Tibial nerve (tissue), 4 donors: ENCODE measurements around the gene RNF167. TPM values are rescaled to one million over a fixed set of nuclear protein-coding genes. Genes with fewer than 3 reads are reported as not detected.
A peak's percentile ranks its signal among the peaks of the same experiment; 100 is the strongest.
"Not testable (repeated sequence)": the region's sequence is repeated elsewhere in the genome, so short reads cannot be mapped to it uniquely, and the experiment has no call there.

Source experiments
- DNase-seq, 2 donors: peaks; one replicate each; pipeline ENCODE4 v3.0.0-alpha.2; 2019; ENCODE audit warnings: low spot score in 2 of 2
- H3K27ac ChIP-seq, 4 donors: fragments of 200-600 bp; sonication (generic) in 3 of 4; one replicate each; pipeline ENCODE4 v1.5.1; 2017 to 2019; ENCODE audit warnings: mild to moderate bottlenecking in 1 of 4
- H3K27me3 ChIP-seq, 2 donors: fragments of 200-600 bp; sonication (generic) in 1 of 2; one replicate each; pipeline versions ENCODE4 v1.5.1 to v1.6.0; 2017 to 2019
- H3K36me3 ChIP-seq, 3 donors: fragments of 200-600 bp; sonication (generic); one replicate each; pipeline ENCODE4 v1.5.1; 2018 to 2019
- H3K4me1 ChIP-seq, 4 donors: fragments of 200-600 bp; sonication (generic) in 3 of 4; one replicate each; pipeline ENCODE4 v1.5.1; 2017 to 2019
- H3K4me3 ChIP-seq, 4 donors: fragments of 200-600 bp; sonication (generic) in 3 of 4; one replicate each; pipeline ENCODE4 v1.5.1; 2017 to 2019; ENCODE audit warnings: mild to moderate bottlenecking in 1 of 4, moderate library complexity in 1 of 4
- H3K9me3 ChIP-seq, 4 donors: fragments of 200-600 bp; sonication (generic) in 3 of 4; one replicate each; pipeline ENCODE4 v1.5.1; 2017 to 2019
- CTCF ChIP-seq, 5 experiments: fragments of 200-600 bp in 3 of 5; fragments of 450-650 bp in 2 of 5; sonication (generic) in 3 of 5; IDR thresholded peaks; one replicate each; pipeline ENCODE4 v1.5.1; 2016 to 2019; ENCODE audit warnings: antibody characterized with exemption in 5 of 5, mild to moderate bottlenecking in 3 of 5, moderate library complexity in 2 of 5
- EP300 ChIP-seq, 2 donors: sonication (generic); formaldehyde crosslinking; IDR thresholded peaks; one replicate each; pipeline ENCODE4 v1.6.1; 2017; ENCODE audit warnings: antibody characterized with exemption in 2 of 2, mild to moderate bottlenecking in 1 of 2
- POLR2A ChIP-seq, 2 donors: fragments of 450-650 bp; IDR thresholded peaks; one replicate each; pipeline ENCODE4 v1.6.1; 2017; ENCODE audit warnings: antibody characterized with exemption in 2 of 2, mild to moderate bottlenecking in 2 of 2, moderate library complexity in 2 of 2
- WGBS, 2 donors: methylation state at CpG; one replicate each; pipeline ENCODE4 v1.1.5; 2018; 5-methylcytosine and 5-hydroxymethylcytosine counted together
- total RNA-seq, 4 donors: library from RNA; depleted of rRNA; stranded (reverse); fragments of >200 nt; gene quantifications; one replicate each; pipeline ENCODE4 v1.1.0, GENCODE V29; 2016

RNF167 gene
- total RNA-seq, 4 donors from 2014 or later = 45.0 to 55.0 (median 51.4) TPM

GRCh38 chr17:4903051-4903818 lies 36.8 kb upstream of the RNF167 start, which contains the start of gene CHRNE:
Gene CHRNE (minus strand): TSS chr17:4903098. CDS start chr17:4903063, 35 bp downstream.
- peak within 1 kb of the TSS in 2 of 4 donors; percentile 7 to 54 for H3K4me3 ChIP-seq
- peak; percentile 80 to 96 for DNase-seq
- H3K27ac ChIP-seq = peak within 1 kb of the TSS; percentile 10 to 75 (median 46)

GRCh38 chr17:4906642-4907041 lies 33.4 kb upstream of the RNF167 start:
- H3K9me3 ChIP-seq, DNase-seq, H3K27ac ChIP-seq, H3K36me3 ChIP-seq, H3K4me3 ChIP-seq, H3K27me3 ChIP-seq: not testable (repeated sequence)
- peaks cover 0 to 36% (median 16%) of the 10 kb centered on the region in 4 donors for H3K4me1 ChIP-seq

More at GRCh38 chr17:4903051-4903818, 36.8 kb upstream of the RNF167 start, which contains the start of gene CHRNE:
- 18 to 26% methylated on average over 10 of the region's 10 CpGs for WGBS, 2 donors
- Histone ChIP-seq H3K36me3 (no peaks in the 10 kb centered on the region), H3K4me1 (peaks cover 0 to 54% (median 22%) of the 10 kb centered on the region in 4 donors), H3K9me3 (no peaks in the 10 kb centered on the region), H3K27me3 (peaks cover 0 to 19% of the 10 kb centered on the region in 2 donors)
- TF ChIP-seq EP300 (IDR thresholded peaks at IDR 0.05) = peak in 1 of 2 donors; percentile 11
- peak; percentile 72 to 83 (median 76) for TF ChIP-seq CTCF (IDR thresholded peaks at IDR 0.05)
- TF ChIP-seq POLR2A (IDR thresholded peaks at IDR 0.05) = no peak

GRCh38 chr17:4908301-4908700 lies 31.8 kb upstream of the RNF167 start:
- H3K27me3 ChIP-seq = peaks cover 0 to 4% of the 10 kb centered on the region in 2 donors
- H3K36me3 ChIP-seq = no peaks in the 10 kb centered on the region
- TF ChIP-seq EP300 (IDR thresholded peaks at IDR 0.05) (no peak), CTCF (IDR thresholded peaks at IDR 0.05) (no peak), POLR2A (IDR thresholded peaks at IDR 0.05) (no peak)
- peaks cover 0 to 22% (median 9%) of the 10 kb centered on the region in 4 donors for H3K4me1 ChIP-seq
- H3K9me3 ChIP-seq = no peaks in the 10 kb centered on the region
- no peak for DNase-seq
- H3K27ac ChIP-seq = peak overlapping the region in 2 of 4 donors; percentile 22 to 56
- 35 to 50% methylated on average over 8 to 10 of the region's 10 CpGs for WGBS, 2 donors
- no peak overlapping the region for H3K4me3 ChIP-seq

DNA sequence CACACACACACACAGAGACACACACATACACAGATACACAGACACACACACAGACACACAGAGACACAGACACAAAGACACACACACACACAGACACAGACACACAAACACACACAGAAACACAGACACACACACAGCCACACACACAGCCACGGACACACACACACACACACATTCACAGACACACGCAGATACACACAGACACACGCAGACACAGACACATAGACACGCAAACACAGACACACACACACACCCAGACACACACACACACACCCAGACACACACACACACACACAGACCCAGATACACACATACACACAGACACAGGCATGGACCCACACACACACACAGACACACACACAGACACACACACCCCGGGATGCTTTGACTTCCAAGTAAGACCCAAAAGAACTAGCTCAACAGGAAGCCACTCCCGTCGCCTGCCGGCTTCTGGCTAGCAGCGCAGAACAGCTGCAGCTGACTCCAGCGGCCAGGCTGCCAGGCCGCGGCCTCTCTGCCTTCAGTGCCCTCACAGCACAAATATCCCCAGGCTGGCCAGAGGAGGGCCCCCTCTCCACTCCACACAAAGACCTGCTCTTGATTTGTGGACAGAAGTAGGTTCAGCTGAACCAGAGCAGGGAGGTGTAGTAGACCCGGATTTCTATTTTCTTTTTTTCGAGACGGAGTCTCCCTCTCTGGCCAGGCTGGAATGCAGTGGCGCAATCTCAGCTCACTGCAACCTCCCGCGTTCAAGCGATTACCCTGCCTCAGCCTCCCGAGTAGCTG lies 31.2 kb upstream of the RNF167 start:
- Histone ChIP-seq H3K9me3 (no peaks in the 10 kb centered on the region), H3K4me3 (no peak overlapping the region), H3K4me1 (peaks cover 0 to 17% (median 8%) of the 10 kb centered on the region in 4 donors), H3K36me3 (no peaks in the 10 kb centered on the region), H3K27ac (peak overlapping the region in 2 of 4 donors; percentile 56 to 70), H3K27me3 (peaks cover 0 to 4% of the 10 kb centered on the region in 2 donors)
- TF ChIP-seq CTCF (IDR thresholded peaks at IDR 0.05) (peak; percentile 76 to 91 (median 84)), EP300 (IDR thresholded peaks at IDR 0.05) (peak in 1 of 2 donors; percentile 51), POLR2A (IDR thresholded peaks at IDR 0.05) (no peak)
- DNase-seq = peak; percentile 83 to 86
- WGBS, 2 donors = 19 to 23% methylated on average over 18 to 20 of the region's 20 CpGs

DNA sequence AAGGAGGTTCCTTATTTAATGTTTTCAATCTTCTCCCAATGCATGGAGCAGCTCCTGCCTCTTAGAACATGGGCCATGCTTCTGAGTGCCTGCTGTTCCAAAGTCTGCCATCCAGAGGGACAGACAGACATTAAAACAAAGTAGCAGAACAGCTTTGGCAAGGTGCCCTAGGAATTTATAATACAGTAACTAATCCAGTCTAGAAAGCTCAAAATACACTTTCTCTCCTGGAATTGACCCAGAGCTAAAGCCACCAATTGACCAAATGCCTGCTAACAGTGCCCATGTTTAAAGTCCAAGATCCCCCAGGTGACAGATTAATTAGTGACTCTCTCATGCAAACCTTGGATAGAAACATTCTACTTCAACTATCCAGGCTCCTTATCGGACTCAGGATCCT lies 26.1 kb upstream of the RNF167 start:
- Histone ChIP-seq H3K27ac (no peak overlapping the region), H3K4me1 (peaks cover 0 to 8% (median 6%) of the 10 kb centered on the region in 4 donors), H3K36me3 (no peaks in the 10 kb centered on the region), H3K4me3 (no peak overlapping the region), H3K9me3 (no peaks in the 10 kb centered on the region), H3K27me3 (no peaks in the 10 kb centered on the region)
- TF ChIP-seq CTCF (IDR thresholded peaks at IDR 0.05) (no peak), EP300 (IDR thresholded peaks at IDR 0.05) (no peak), POLR2A (IDR thresholded peaks at IDR 0.05) (no peak)
- no peak for DNase-seq
- WGBS, 2 donors = 81 to 94% methylated on average over 1 of the region's 1 CpG

- 88 to 94% methylated on average over 4 of the region's 4 CpGs for WGBS, 2 donors
- H3K36me3 ChIP-seq = not testable (repeated sequence)
Observed at GRCh38 chr17:4914551-4914950, 25.5 kb upstream of the RNF167 start.

More at GRCh38 chr17:4914551-4914950, 25.5 kb upstream of the RNF167 start:
- H3K4me1 ChIP-seq, H3K9me3 ChIP-seq, H3K4me3 ChIP-seq, DNase-seq, H3K27me3 ChIP-seq, H3K27ac ChIP-seq: not testable (repeated sequence)
